H1 (cell line): ENCODE data around the gene RIMS1. TPM values are rescaled to one million over a fixed set of nuclear protein-coding genes. Genes with fewer than 3 reads are reported as not detected.

Source experiments
- CTCF ChIA-PET: fragments of 300-600 bp; sonication (Branson Sonifier 250); formaldehyde crosslinking; loops from one replicate; lab custom pipeline; 2021; ENCODE audit not compliant: partially characterized antibody; lab: Charles Lee
- POLR2A ChIA-PET: fragments of 300-600 bp; sonication (Branson Sonifier 250); formaldehyde crosslinking; loops from one replicate; lab custom pipeline; 2021; ENCODE audit warnings: inconsistent platforms; ENCODE audit not compliant: partially characterized antibody; lab: Charles Lee
- DNase-seq, 2 experiments: peaks; one replicate each; pipeline versions ENCODE4 v3.0.0 to v3.0.0-alpha.2; 2010 to 2022; ENCODE audit warnings: low spot score in 2 of 2, low read depth in 1 of 2, mixed read lengths in 1 of 2
- FAIRE-seq: peaks from 2 replicates; lab custom pipeline; 2011; peaks lifted over from hg19 to GRCh38; lab: Jason Lieb, UNC
- H2AFZ ChIP-seq: 2 replicates; pipeline ENCODE4 v1.8.1; 2012; ENCODE audit warnings: low read length, inconsistent platforms
- H2AK5ac ChIP-seq: 2 replicates; pipeline ENCODE4 v1.6.1; 2013; ENCODE audit warnings: low read depth, low read length
- H2BK120ac ChIP-seq: replicated peaks from 2 replicates; pipeline ENCODE3; 2013; ENCODE audit warnings: low read depth, low read length, inconsistent platforms
- H2BK12ac ChIP-seq: 2 replicates; pipeline ENCODE4 v1.6.1; 2013; ENCODE audit warnings: low read depth, low read length
- H2BK15ac ChIP-seq: 2 replicates; pipeline ENCODE4 v1.6.1; 2013; ENCODE audit warnings: low read length
- H2BK20ac ChIP-seq: 2 replicates; pipeline ENCODE4 v1.6.1; 2013; ENCODE audit warnings: low read length
- H2BK5ac ChIP-seq: 2 replicates; pipeline ENCODE4 v1.6.1; 2013; ENCODE audit warnings: low read depth, low read length
- H3K14ac ChIP-seq: 2 replicates; pipeline ENCODE4 v1.6.1; 2013; ENCODE audit warnings: inconsistent platforms; ENCODE audit not compliant: insufficient read length
- H3K18ac ChIP-seq: 2 replicates; pipeline ENCODE4 v1.6.1; 2013; ENCODE audit warnings: low read length; ENCODE audit errors: extremely low read depth
- H3K23ac ChIP-seq: 2 replicates; pipeline ENCODE4 v1.6.1; 2013; ENCODE audit warnings: inconsistent platforms; ENCODE audit not compliant: insufficient read length
- H3K23me2 ChIP-seq: 2 replicates; pipeline ENCODE4 v1.6.1; 2013; ENCODE audit warnings: low read depth, low read length
- H3K27ac ChIP-seq: 2 replicates; pipeline ENCODE4 v1.6.1; 2011; ENCODE audit warnings: low read depth, low read length, inconsistent platforms
- H3K27me3 ChIP-seq, 4 experiments: replicated peaks in 1 of 4; 1 replicate in 1 of 4; 2 replicates in 3 of 4; pipeline versions ENCODE4 v1.6.1 to v1.8.1; 2011 to 2013; ENCODE audit warnings: low read length in 3 of 4, mild to moderate bottlenecking in 3 of 4, inconsistent platforms in 2 of 4, mixed read lengths in 2 of 4, moderate library complexity in 1 of 4; ENCODE audit not compliant: control insufficient read depth in 3 of 4, insufficient read depth in 3 of 4; ENCODE audit errors: extremely low read depth in 1 of 4
- H3K36me3 ChIP-seq, 4 experiments: 2 replicates each; pipeline versions ENCODE4 v1.6.1 to v1.8.1; 2011 to 2013; ENCODE audit warnings: mild to moderate bottlenecking in 4 of 4, low read length in 3 of 4, moderate library complexity in 2 of 4, control low read depth in 1 of 4, inconsistent platforms in 1 of 4; ENCODE audit not compliant: insufficient read depth in 4 of 4, control insufficient read depth in 2 of 4
- H3K4ac ChIP-seq: replicated peaks from 2 replicates; pipeline ENCODE3; 2013; ENCODE audit warnings: low read length, low read depth, mixed read lengths, inconsistent platforms; ENCODE audit not compliant: insufficient read length
- H3K4me1 ChIP-seq, 4 experiments: replicated peaks in 1 of 4; 1 replicate in 1 of 4; 2 replicates in 3 of 4; pipeline versions ENCODE4 v1.6.1 to v1.8.1; 2011 to 2013; ENCODE audit warnings: low read length in 3 of 4, inconsistent platforms in 2 of 4, mixed read lengths in 1 of 4; ENCODE audit not compliant: insufficient read depth in 4 of 4, control insufficient read depth in 3 of 4
- H3K4me2 ChIP-seq, 2 experiments: 2 replicates each; pipeline versions ENCODE4 v1.6.1 to v1.8.1; 2011 to 2013; ENCODE audit warnings: low read depth in 2 of 2, low read length in 2 of 2, control low read depth in 1 of 2, inconsistent platforms in 1 of 2, mild to moderate bottlenecking in 1 of 2; ENCODE audit not compliant: insufficient read depth in 1 of 2
- H3K4me3 ChIP-seq, 4 experiments: fragments of 200-600, 300-600 bp in 1 of 4; sonication (generic), shearing (Covaris generic), sonication (Bioruptor Twin) in 1 of 4; 2 replicates each; pipeline versions ENCODE4 v1.5.1 to v1.8.1; 2011 to 2016; ENCODE audit warnings: low read length in 4 of 4, low read depth in 3 of 4, control low read depth in 2 of 4, inconsistent platforms in 2 of 4, mild to moderate bottlenecking in 2 of 4, mixed read lengths in 1 of 4, moderate library complexity in 1 of 4; ENCODE audit not compliant: insufficient read depth in 2 of 4; ENCODE audit errors: extremely low read depth in 1 of 4
- H3K56ac ChIP-seq: replicated peaks from 2 replicates; pipeline ENCODE3; 2013; ENCODE audit warnings: low read depth, mild to moderate bottlenecking, mixed read lengths, low read length, inconsistent platforms; ENCODE audit not compliant: insufficient read length
- H3K79me1 ChIP-seq: 2 replicates; pipeline ENCODE4 v1.6.1; 2013; ENCODE audit warnings: low read depth, low read length, control low read depth
- H3K79me2 ChIP-seq, 2 experiments: 2 replicates each; pipeline versions ENCODE4 v1.6.1 to v1.8.1; 2012 to 2013; ENCODE audit warnings: low read length in 2 of 2, mild to moderate bottlenecking in 2 of 2, inconsistent platforms in 1 of 2; ENCODE audit not compliant: insufficient read depth in 2 of 2, control insufficient read depth in 1 of 2
- H3K9ac ChIP-seq, 4 experiments: replicated peaks in 1 of 4; 1 replicate in 1 of 4; 2 replicates in 3 of 4; pipeline versions ENCODE4 v1.6.1 to v1.8.1; 2011 to 2013; ENCODE audit warnings: low read depth in 3 of 4, low read length in 3 of 4, control low read depth in 2 of 4, mild to moderate bottlenecking in 2 of 4, moderate library complexity in 2 of 4, inconsistent platforms in 1 of 4; ENCODE audit errors: extremely low read depth in 1 of 4
- H3K9me3 ChIP-seq, 2 experiments: 2 replicates each; pipeline versions ENCODE4 v1.6.1 to v1.8.1; 2012 to 2013; ENCODE audit warnings: mild to moderate bottlenecking in 2 of 2, moderate library complexity in 2 of 2, control low read depth in 1 of 2, inconsistent platforms in 1 of 2, low read depth in 1 of 2, low read length in 1 of 2, mixed read lengths in 1 of 2; ENCODE audit not compliant: insufficient read depth in 2 of 2
- H4K20me1 ChIP-seq, 2 experiments: replicated peaks in 1 of 2; 2 replicates each; pipeline versions ENCODE3 to v1.8.1; 2011 to 2013; ENCODE audit warnings: inconsistent platforms in 2 of 2, low read length in 2 of 2, mild to moderate bottlenecking in 1 of 2; ENCODE audit not compliant: insufficient read depth in 2 of 2, control insufficient read depth in 1 of 2
- H4K5ac ChIP-seq: 2 replicates; pipeline ENCODE4 v1.6.1; 2013; ENCODE audit warnings: low read length, low read depth, mixed read lengths, inconsistent platforms; ENCODE audit not compliant: insufficient read length
- H4K8ac ChIP-seq: 2 replicates; pipeline ENCODE4 v1.8.0; 2013; ENCODE audit warnings: mild to moderate bottlenecking, moderate library complexity, low read length, inconsistent platforms; ENCODE audit not compliant: insufficient read depth; ENCODE audit errors: extremely low read depth
- H4K91ac ChIP-seq: replicated peaks from 2 replicates; pipeline ENCODE3; 2013; ENCODE audit warnings: low read length, mixed read lengths, inconsistent platforms; ENCODE audit not compliant: insufficient read length
- CREB1 ChIP-seq: IDR thresholded peaks from 2 replicates; pipeline ENCODE4 v1.6.1; 2012; ENCODE audit warnings: inconsistent platforms
- EP300 ChIP-seq, 2 experiments: IDR thresholded peaks; 1 replicate in 1 of 2; 2 replicates in 1 of 2; pipeline ENCODE4 v1.6.1; 2011 to 2012; ENCODE audit warnings: low read depth in 2 of 2, low read length in 2 of 2, mild to moderate bottlenecking in 2 of 2, borderline replicate concordance in 1 of 2, inconsistent platforms in 1 of 2, moderate library complexity in 1 of 2
- HDAC6 ChIP-seq: IDR thresholded peaks from one replicate; pipeline ENCODE4 v1.7.1; 2012; ENCODE audit warnings: low read depth, mild to moderate bottlenecking, inconsistent platforms, low read length, moderate library complexity
- KDM1A ChIP-seq: fragments of 200-600, 300-600 bp; sonication (generic); IDR thresholded peaks from 2 replicates; pipeline ENCODE4 v1.7.1; 2016; ENCODE audit warnings: mild to moderate bottlenecking, low read length, borderline replicate concordance
- MAX ChIP-seq: IDR thresholded peaks from 2 replicates; pipeline ENCODE4 v1.6.1; 2012; ENCODE audit warnings: inconsistent platforms
- POLR2AphosphoS5 ChIP-seq: IDR thresholded peaks from 2 replicates; pipeline ENCODE4 v1.6.1; 2011; ENCODE audit warnings: low read depth, low read length
- RAD21 ChIP-seq, 2 experiments: IDR thresholded peaks in 1 of 2; conservative IDR thresholded peaks in 1 of 2; 2 replicates each; pipeline ENCODE4 v1.6.1; 2011; ENCODE audit warnings: low read depth in 2 of 2, low read length in 2 of 2, improper control_type of control experiment in 1 of 2, inconsistent platforms in 1 of 2, mild to moderate bottlenecking in 1 of 2, moderate library complexity in 1 of 2
- TAF1 ChIP-seq: IDR thresholded peaks from 2 replicates; pipeline ENCODE4 v1.6.1; 2011; ENCODE audit warnings: mild to moderate bottlenecking, low read depth, low read length
- TCF12 ChIP-seq: IDR thresholded peaks from 2 replicates; pipeline ENCODE4 v1.6.1; 2011; ENCODE audit warnings: low read depth, mild to moderate bottlenecking, low read length
- WGBS, 2 experiments: shearing (Covaris generic) in 1 of 2; methylation state at CpG; one replicate each; pipeline versions ENCODE4 v1.1.6 to v1.1.7; 2013 to 2015; ENCODE audit warnings: low lambda C conversion rate in 2 of 2, mixed read lengths in 2 of 2, inconsistent platforms in 1 of 2, low coverage in 1 of 2, missing lambda C conversion rate in 1 of 2; ENCODE audit not compliant: insufficient replicate concordance in 2 of 2, insufficient coverage in 1 of 2, insufficient read length in 1 of 2; ENCODE audit errors: extremely low coverage in 1 of 2, missing lambda C conversion rate in 1 of 2; 5-methylcytosine and 5-hydroxymethylcytosine counted together
- polyA plus RNA-seq, 7 experiments: library from polyadenylated mRNA; depleted of rRNA in 3 of 7; stranded (reverse) in 5 of 7; unstranded in 2 of 7; fragments of >200 nt in 5 of 7; fragments of 200-250 nt in 2 of 7; gene quantifications; 1 replicate in 5 of 7; 2 replicates in 1 of 7; 4 replicates in 1 of 7; pipeline versions ENCODE4 v1.2.1 to v1.2.3, GENCODE V29; 2011 to 2013; ENCODE audit warnings: missing spikeins in 2 of 7, mixed read lengths in 2 of 7
- total RNA-seq: library from RNA; stranded (reverse); fragmentation: NEBNext Ultra II Directional; extraction: Animal tissue kit (Norgen Biotek cat#: 25700); gene quantifications from 2 replicates; pipeline ENCODE4 v1.2.1, GENCODE V29; 2021
- TF ChIP-seq, protein P1 (sequence below): IDR thresholded peaks from 2 replicates; pipeline ENCODE4 v1.6.1; 2012; ENCODE audit warnings: low read length, inconsistent platforms

The RIMS1 gene
- total and polyA plus RNA-seq, 2 of the 8 experiments (the other 6 are each of a cell fraction or from before 2014, with no cell fraction given): 0.63 to 2.3 TPM

DNA sequence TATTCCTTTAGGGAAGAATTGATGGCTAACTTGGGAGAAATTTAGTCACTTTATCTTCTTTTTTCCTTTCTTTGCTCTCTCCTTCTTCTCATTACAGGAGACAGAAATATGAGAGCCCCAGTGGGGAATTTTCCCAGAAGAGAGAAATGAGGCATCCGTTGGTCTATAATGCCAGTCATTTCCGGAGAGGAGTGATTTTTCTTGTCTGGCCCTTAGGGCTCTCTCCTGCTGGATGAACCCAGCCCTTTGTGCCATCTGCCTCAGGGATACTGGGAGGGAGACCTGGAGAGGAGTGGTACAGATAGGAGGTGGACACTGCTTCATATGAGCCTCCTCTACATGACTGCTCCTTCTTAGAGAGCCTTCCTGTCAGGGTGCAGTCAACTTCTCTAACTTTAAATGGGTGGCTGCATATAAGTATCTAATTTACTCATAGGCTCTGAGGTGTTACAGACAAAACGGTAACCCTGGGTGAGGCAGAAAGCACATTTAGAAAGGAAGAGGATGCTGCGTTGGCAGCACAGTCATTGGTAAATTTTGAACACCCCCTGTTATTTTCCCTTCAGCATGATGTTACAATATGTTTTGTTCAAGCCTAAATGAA, 21.9 kb downstream of the RIMS1 start:
- 85% methylated on average over 3 of the region's 4 CpGs; no CpG with 5 or more reads in 1 of the 2 experiments for WGBS, 2 experiments
- no peaks in the 10 kb centered on the region for H3K79me1 ChIP-seq
- DNase-seq: no peak
- H4K8ac ChIP-seq: no peak overlapping the region
- H3K79me2 ChIP-seq: no peaks in the 10 kb centered on the region
- FAIRE-seq: no peak
- no peak overlapping the region for H3K4me3 ChIP-seq
- POLR2A ChIA-PET: no interaction called here
- no peak overlapping the region for H3K14ac ChIP-seq
- no peak overlapping the region for H3K27ac ChIP-seq
- no peaks in the 10 kb centered on the region for H3K23me2 ChIP-seq
- H3K9me3 ChIP-seq: no peaks in the 10 kb centered on the region
- no peaks in the 10 kb centered on the region for H4K20me1 ChIP-seq
- H3K18ac ChIP-seq: no peak overlapping the region
- H2AK5ac ChIP-seq: no peak overlapping the region
- no peak overlapping the region for H3K4ac ChIP-seq
- peaks cover 0 to 7% (median 0%) of the 10 kb centered on the region in 4 experiments; a peak in 1 of 7 replicates for H3K4me1 ChIP-seq
- H3K56ac ChIP-seq: no peak overlapping the region
- H3K27me3 ChIP-seq: no peaks in the 10 kb centered on the region
- H3K9ac ChIP-seq: no peak overlapping the region
- H3K4me2 ChIP-seq: no peak overlapping the region
- no peak overlapping the region for H2BK5ac ChIP-seq
- CTCF ChIA-PET: no interaction called here
- TF ChIP-seq CREB1 (no peak), TAF1 (no peak), MAX (no peak), POLR2AphosphoS5 (no peak), HDAC6 (no peak), EP300 (IDR thresholded peaks at IDR 0.05; ENCODE audit: borderline replicate concordance in 1 of 2, low read depth in 2 of 2, low read length in 2 of 2) (no peak), TCF12 (no peak), RAD21 (IDR thresholded peaks at IDR 0.05 in 1 of 2, conservative IDR thresholded peaks at IDR 0.05 in 1 of 2; ENCODE audit: low read depth in 2 of 2, low read length in 2 of 2) (no peak), KDM1A (no peak)
- TF ChIP-seq, protein P1, sequence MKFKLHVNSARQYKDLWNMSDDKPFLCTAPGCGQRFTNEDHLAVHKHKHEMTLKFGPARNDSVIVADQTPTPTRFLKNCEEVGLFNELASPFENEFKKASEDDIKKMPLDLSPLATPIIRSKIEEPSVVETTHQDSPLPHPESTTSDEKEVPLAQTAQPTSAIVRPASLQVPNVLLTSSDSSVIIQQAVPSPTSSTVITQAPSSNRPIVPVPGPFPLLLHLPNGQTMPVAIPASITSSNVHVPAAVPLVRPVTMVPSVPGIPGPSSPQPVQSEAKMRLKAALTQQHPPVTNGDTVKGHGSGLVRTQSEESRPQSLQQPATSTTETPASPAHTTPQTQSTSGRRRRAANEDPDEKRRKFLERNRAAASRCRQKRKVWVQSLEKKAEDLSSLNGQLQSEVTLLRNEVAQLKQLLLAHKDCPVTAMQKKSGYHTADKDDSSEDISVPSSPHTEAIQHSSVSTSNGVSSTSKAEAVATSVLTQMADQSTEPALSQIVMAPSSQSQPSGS: no peak
- no peak overlapping the region for H2AFZ ChIP-seq
- H2BK15ac ChIP-seq: no peak overlapping the region
- no peak overlapping the region for H4K5ac ChIP-seq
- no peak overlapping the region for H2BK12ac ChIP-seq
- no peak overlapping the region for H4K91ac ChIP-seq
- H2BK120ac ChIP-seq: no peak overlapping the region
- H3K36me3 ChIP-seq: no peaks in the 10 kb centered on the region
- no peak overlapping the region for H2BK20ac ChIP-seq
- H3K23ac ChIP-seq: no peak overlapping the region
